ENCODE measurements around the gene SLC39A12.

DNA sequence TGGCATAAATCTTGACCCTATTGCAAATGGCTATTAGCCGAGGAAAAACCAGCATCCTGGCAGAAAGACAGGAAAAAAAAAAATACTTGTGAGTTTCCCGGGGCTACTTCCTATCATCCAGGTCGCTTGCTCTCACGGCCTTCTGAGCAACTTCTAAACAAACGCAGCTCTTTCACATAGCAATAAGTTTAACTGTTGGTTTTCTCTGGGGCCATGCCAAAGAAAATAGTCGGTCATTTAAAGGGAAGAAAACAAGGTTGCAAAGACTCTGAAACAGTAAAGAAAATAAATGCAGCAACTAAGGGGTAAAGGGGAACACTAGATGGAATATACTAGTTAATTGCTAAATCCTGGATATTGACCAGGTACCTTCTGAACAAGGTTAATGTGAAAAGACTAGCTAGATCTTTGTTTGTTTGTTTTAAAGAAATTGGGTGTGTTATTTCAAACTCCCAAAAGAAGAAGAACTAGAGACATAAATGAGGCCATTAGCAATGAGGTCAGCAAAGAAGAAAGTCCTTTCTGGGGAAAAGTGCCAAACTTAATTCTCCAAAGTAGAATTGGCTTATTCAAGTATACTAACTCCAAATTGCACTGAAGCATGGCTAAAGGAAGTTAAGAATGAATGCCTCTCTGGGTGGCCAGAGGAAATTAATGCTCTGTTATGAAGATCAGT lies 54.2 kb downstream of the SLC39A12 start:
- TF ChIP-seq POLR2A (IDR thresholded peaks at IDR 0.05; ENCODE audit: low read depth), result no peak
- TF ChIP-seq CTCF (IDR thresholded peaks at IDR 0.05), result no peak
- no peak for TF ChIP-seq POLR2AphosphoS5 (IDR thresholded peaks at IDR 0.05)
